ENCODE measurements around the gene TUBB4A. TPM values are rescaled to one million over a fixed set of nuclear protein-coding genes. Genes with fewer than 3 reads are reported as not detected.
A peak's percentile ranks its signal among the peaks of the same experiment; 100 is the strongest.

The TUBB4A gene
- total and polyA plus RNA-seq, 9 donors: 0.88 to 47.1 (median 3.2) TPM; not detected in 2

GRCh38 chr19:6519289-6519688 is 17.2 kb upstream of the TUBB4A start:
- DNase-seq: no peak
- H3K27ac ChIP-seq: no peak overlapping the region

GRCh38 chr19:6518145-6518911 is 16.2 kb upstream of the TUBB4A start:
- no peak overlapping the region for H3K4me3 ChIP-seq
- intact Hi-C loops (cut with DNase I): loop anchor here in 1 of 4 donors (10.0 kb wide), 1 partner anchor 346 kb away; no protein-coding TSS in a partner anchor
- WGBS, 3 donors: 41 to 48% (median 42%) methylated on average over 14 of the region's 14 CpGs
- no peaks in the 10 kb centered on the region for H3K9me3 ChIP-seq
- H3K27ac ChIP-seq: no peak overlapping the region
- DNase-seq: no peak
- H3K4me1 ChIP-seq (ENCODE audit: insufficient read depth): no peaks in the 10 kb centered on the region
- no peaks in the 10 kb centered on the region for H3K27me3 ChIP-seq
- H3K36me3 ChIP-seq: no peaks in the 10 kb centered on the region
- no peak for TF ChIP-seq CTCF (IDR thresholded peaks at IDR 0.05)
- no peak for TF ChIP-seq POLR2A (IDR thresholded peaks at IDR 0.05)
- TF ChIP-seq EP300 (IDR thresholded peaks at IDR 0.05): no peak

More at GRCh38 chr19:6519289-6519688, 17.2 kb upstream of the TUBB4A start:
- no peak overlapping the region for H3K4me3 ChIP-seq
- intact Hi-C loops (cut with DNase I): loop anchor here in 1 of 4 donors (10.0 kb wide), 1 partner anchor 346 kb away; no protein-coding TSS in a partner anchor
- H3K27me3 ChIP-seq: no peaks in the 10 kb centered on the region
- no peaks in the 10 kb centered on the region for H3K36me3 ChIP-seq
- no peaks in the 10 kb centered on the region for H3K9me3 ChIP-seq
- no peaks in the 10 kb centered on the region for H3K4me1 ChIP-seq (ENCODE audit: insufficient read depth)
- 32 to 45% (median 37%) methylated on average over 2 of the region's 2 CpGs for WGBS, 3 donors
- TF ChIP-seq CTCF (IDR thresholded peaks at IDR 0.05) (no peak), POLR2A (IDR thresholded peaks at IDR 0.05) (no peak), EP300 (IDR thresholded peaks at IDR 0.05) (no peak)

GRCh38 chr19:6516659-6517291 is 14.7 kb upstream of the TUBB4A start:
- 1% methylated on average over 36 to 38 of the region's 38 CpGs for WGBS, 3 donors
- Histone ChIP-seq H3K4me1 (ENCODE audit: insufficient read depth) (no peaks in the 10 kb centered on the region), H3K27ac (no peak overlapping the region), H3K4me3 (peak overlapping the region; percentile 48), H3K9me3 (no peaks in the 10 kb centered on the region), H3K36me3 (no peaks in the 10 kb centered on the region), H3K27me3 (no peaks in the 10 kb centered on the region)
- peak; percentile 78 to 89 (median 86) for DNase-seq
- peak; percentile 37 to 81 (median 55) for TF ChIP-seq CTCF (IDR thresholded peaks at IDR 0.05)
- no peak for TF ChIP-seq POLR2A (IDR thresholded peaks at IDR 0.05)
- intact Hi-C loops (cut with DNase I): loop anchor here in 1 of 4 donors (10.0 kb wide), 1 partner anchor 348 kb away; no protein-coding TSS in a partner anchor

GRCh38 chr19:6516018-6516658 is 14.0 kb upstream of the TUBB4A start:
- peak; percentile 66 to 79 (median 74) for DNase-seq
- H3K4me3 ChIP-seq: peak overlapping the region; percentile 48
- 2 to 3% (median 2%) methylated on average over 26 of the region's 26 CpGs for WGBS, 3 donors
- H3K9me3 ChIP-seq: no peaks in the 10 kb centered on the region
- no peak overlapping the region for H3K27ac ChIP-seq
- intact Hi-C loops (cut with DNase I): loop anchor here in 1 of 4 donors (10.0 kb wide), 1 partner anchor 349 kb away; no protein-coding TSS in a partner anchor
- no peaks in the 10 kb centered on the region for H3K36me3 ChIP-seq
- H3K27me3 ChIP-seq: no peaks in the 10 kb centered on the region
- no peaks in the 10 kb centered on the region for H3K4me1 ChIP-seq (ENCODE audit: insufficient read depth)
- TF ChIP-seq EP300 (IDR thresholded peaks at IDR 0.05) (no peak), POLR2A (IDR thresholded peaks at IDR 0.05) (no peak), CTCF (IDR thresholded peaks at IDR 0.05) (no peak)
